Keratinocyte (primary cell): ENCODE results near the gene OR5M3. TPM values are rescaled to one million over a fixed set of nuclear protein-coding genes. Genes with fewer than 3 reads are reported as not detected.

Source experiments
- DNase-seq: peaks from one replicate; pipeline ENCODE4 v3.0.0-alpha.2; 2011; ENCODE audit warnings: low read depth, missing footprints, low spot score
- FAIRE-seq: peaks from 2 replicates; lab custom pipeline; 2011; peaks lifted over from hg19 to GRCh38; lab: Jason Lieb, UNC
- H2AFZ ChIP-seq: 2 replicates; pipeline ENCODE4 v1.6.0; 2012; ENCODE audit warnings: low read length, control low read depth, inconsistent platforms; ENCODE audit not compliant: control insufficient read depth
- H3K27ac ChIP-seq: 2 replicates; pipeline ENCODE4 v1.5.1; 2011; ENCODE audit warnings: low read length; ENCODE audit not compliant: control insufficient read depth, insufficient read depth
- H3K27me3 ChIP-seq: 3 replicates; pipeline ENCODE4 v1.6.0; 2011; ENCODE audit warnings: low read length; ENCODE audit not compliant: control insufficient read depth, insufficient read depth; ENCODE audit errors: extremely low read depth
- H3K36me3 ChIP-seq, 2 experiments: 2 replicates in 1 of 2; 3 replicates in 1 of 2; pipeline ENCODE4 v1.5.1; 2011; ENCODE audit warnings: low read length in 2 of 2, mild to moderate bottlenecking in 1 of 2; ENCODE audit not compliant: control insufficient read depth in 2 of 2, insufficient read depth in 2 of 2; ENCODE audit errors: extremely low read depth in 1 of 2
- H3K4me1 ChIP-seq: 3 replicates; pipeline ENCODE4 v1.5.1; 2011; ENCODE audit warnings: low read length; ENCODE audit not compliant: control insufficient read depth, insufficient read depth; ENCODE audit errors: extremely low read depth
- H3K4me2 ChIP-seq: 3 replicates; pipeline ENCODE4 v1.6.0; 2011; ENCODE audit warnings: low read depth, low read length; ENCODE audit not compliant: control insufficient read depth, insufficient read depth; ENCODE audit errors: extremely low read depth
- H3K4me3 ChIP-seq, 3 experiments: fragments of 200-600 bp in 1 of 3; sonication (generic) in 1 of 3; 2 replicates in 2 of 3; 3 replicates in 1 of 3; pipeline ENCODE4 v1.5.1; 2011 to 2016; ENCODE audit warnings: low read length in 3 of 3, mild to moderate bottlenecking in 3 of 3, control low read depth in 2 of 3, inconsistent platforms in 1 of 3, low read depth in 1 of 3, mixed read lengths in 1 of 3, mixed run types in 1 of 3, moderate library complexity in 1 of 3; ENCODE audit not compliant: control insufficient read depth in 2 of 3, insufficient read depth in 2 of 3; ENCODE audit errors: extremely low read depth in 1 of 3
- H3K79me2 ChIP-seq: 2 replicates; pipeline ENCODE4 v1.6.0; 2012; ENCODE audit warnings: low read length; ENCODE audit not compliant: control insufficient read depth, insufficient read depth
- H3K9ac ChIP-seq: 3 replicates; pipeline ENCODE4 v1.6.0; 2011; ENCODE audit warnings: low read length; ENCODE audit not compliant: control insufficient read depth, insufficient read depth; ENCODE audit errors: extremely low read depth
- H3K9me1 ChIP-seq: 3 replicates; pipeline ENCODE4 v1.6.0; 2011; ENCODE audit warnings: low read length; ENCODE audit not compliant: control insufficient read depth, insufficient read depth; ENCODE audit errors: extremely low read depth
- H3K9me3 ChIP-seq: 2 replicates; pipeline ENCODE4 v1.5.1; 2012; ENCODE audit warnings: low read depth, low read length; ENCODE audit not compliant: control insufficient read depth
- H4K20me1 ChIP-seq: 3 replicates; pipeline ENCODE4 v1.6.0; 2011; ENCODE audit warnings: low read length; ENCODE audit not compliant: control insufficient read depth, insufficient read depth; ENCODE audit errors: extremely low read depth
- CTCF ChIP-seq, 3 experiments: IDR thresholded peaks in 1 of 3; conservative IDR thresholded peaks in 1 of 3; optimal IDR thresholded peaks in 1 of 3; 2 replicates in 2 of 3; 3 replicates in 1 of 3; pipeline versions ENCODE3 to v1.5.1; 2011; ENCODE audit warnings: low read length in 3 of 3, mild to moderate bottlenecking in 3 of 3, moderate library complexity in 2 of 3, control low read depth in 1 of 3, inconsistent platforms in 1 of 3; ENCODE audit not compliant: insufficient read depth in 2 of 3; ENCODE audit errors: extremely low read depth in 1 of 3
- EZH2 ChIP-seq: IDR thresholded peaks from one replicate; pipeline ENCODE4 v1.6.1; 2012; ENCODE audit warnings: inconsistent platforms, mild to moderate bottlenecking, low read length, moderate library complexity
- dilution Hi-C: fragments of 300-500 bp; cut with MboI; formaldehyde crosslinking; loops from one replicate; pipeline ENCODE4 v1.7.0; 2020; ENCODE audit warnings: low sequenced_read_pairs; ENCODE audit not compliant: extremely low pct_ligation_motif_present
- polyA plus RNA-seq, 5 experiments: library from polyadenylated mRNA; depleted of rRNA in 3 of 5; stranded (reverse) in 3 of 5; stranded (forward) in 1 of 5; unstranded in 1 of 5; fragments of >200 nt; gene quantifications; 1 replicate in 1 of 5; 2 replicates in 3 of 5; 3 replicates in 1 of 5; pipeline versions ENCODE4 v1.2.1 to v1.2.3, GENCODE V29; 2011 to 2012; ENCODE audit warnings: missing spikeins in 2 of 5, low read depth in 1 of 5, low replicate concordance in 1 of 5

The OR5M3 gene
- polyA plus RNA-seq, 1 donor (not counting 4 experiments of a cell fraction or from before 2014, with no cell fraction given): not detected

- FAIRE-seq (no peak), DNase-seq (no peak)
- H3K4me3 ChIP-seq: no peak overlapping the region
- H3K36me3 ChIP-seq: no peaks in the 10 kb centered on the region
- dilution Hi-C loops: no loop called here
- H3K79me2 ChIP-seq: no peaks in the 10 kb centered on the region
- H4K20me1 ChIP-seq: no peaks in the 10 kb centered on the region
- H2AFZ ChIP-seq: no peak overlapping the region
- no peak overlapping the region for H3K9ac ChIP-seq
- no peaks in the 10 kb centered on the region for H3K9me3 ChIP-seq
- no peak overlapping the region for H3K27ac ChIP-seq
- no peaks in the 10 kb centered on the region for H3K27me3 ChIP-seq
- no peaks in the 10 kb centered on the region for H3K9me1 ChIP-seq
- TF ChIP-seq CTCF (optimal IDR thresholded peaks at IDR 0.05 in 1 of 3, IDR thresholded peaks at IDR 0.05 in 1 of 3, conservative IDR thresholded peaks at IDR 0.05 in 1 of 3; ENCODE audit: extremely low read depth in 1 of 3, insufficient read depth in 2 of 3, low read length in 3 of 3) (no peak), EZH2 (no peak)
- H3K4me2 ChIP-seq: no peak overlapping the region
- no peaks in the 10 kb centered on the region for H3K4me1 ChIP-seq
Observed at GRCh38 chr11:56474729-56475235, 1.6 kb upstream of the OR5M3 start.

- DNase-seq: no peak
- Histone ChIP-seq H3K27me3 (no peaks in the 10 kb centered on the region), H4K20me1 (no peaks in the 10 kb centered on the region), H2AFZ (no peak overlapping the region), H3K9ac (no peak overlapping the region), H3K27ac (no peak overlapping the region), H3K79me2 (no peaks in the 10 kb centered on the region), H3K9me1 (no peaks in the 10 kb centered on the region), H3K9me3 (no peaks in the 10 kb centered on the region), H3K4me1 (no peaks in the 10 kb centered on the region), H3K36me3 (no peaks in the 10 kb centered on the region), H3K4me3 (no peak overlapping the region), H3K4me2 (no peak overlapping the region)
- TF ChIP-seq CTCF (optimal IDR thresholded peaks at IDR 0.05 in 1 of 3, IDR thresholded peaks at IDR 0.05 in 1 of 3, conservative IDR thresholded peaks at IDR 0.05 in 1 of 3; ENCODE audit: extremely low read depth in 1 of 3, insufficient read depth in 2 of 3, low read length in 3 of 3): no peak
- no peak for TF ChIP-seq EZH2
- no peak for FAIRE-seq
- dilution Hi-C loops: no loop called here
Observed at GRCh38 chr11:56457076-56457475, 16.1 kb downstream of the OR5M3 start.
